A549 (cell line): ENCODE data around the gene PIP5K1B. TPM values are rescaled to one million over a fixed set of nuclear protein-coding genes. Genes with fewer than 3 reads are reported as not detected.

Experiments used
- ATAC-seq, 2 experiments: fragments of 200-7000 bp in 1 of 2; fragments of >200 bp in 1 of 2; cut with Nextera tagmentation in 1 of 2; cut with Tn5 transposase in 1 of 2; 3 replicates each; pipeline versions ENCODE4 v1.8.0 to v1.9.1; 2018 to 2020; ENCODE audit warnings: mild to moderate bottlenecking in 1 of 2, moderate library complexity in 1 of 2
- CTCF ChIA-PET: fragments of 300-600 bp; sonication (Branson Sonifier 250); formaldehyde crosslinking; extraction: SDS; loops from one replicate; lab custom pipeline; 2021; ENCODE audit warnings: antibody characterized with exemption, inconsistent platforms; lab: Yijun Ruan, JAX
- POLR2A ChIA-PET: fragments of 350-600 bp; formaldehyde crosslinking; extraction: SDS; loops from one replicate; lab custom pipeline; 2021; ENCODE audit warnings: antibody characterized with exemption, inconsistent platforms; lab: Yijun Ruan, JAX
- DNase-seq, 2 experiments: peaks; one replicate each; pipeline versions ENCODE4 v3.0.0 to v3.0.0-alpha.2; 2011 to 2016; ENCODE audit warnings: low read depth in 1 of 2, low spot score in 1 of 2
- FAIRE-seq: peaks from 2 replicates; lab custom pipeline; 2011; peaks lifted over from hg19 to GRCh38; lab: Jason Lieb, UNC
- H3K27ac ChIP-seq, 2 experiments: fragments of >200 bp; sonication (Bioruptor Twin); formaldehyde crosslinking; 3 replicates each; pipeline ENCODE4 v1.5.1; 2016 to 2017
- H3K4me1 ChIP-seq: fragments of >200 bp; sonication (Bioruptor Twin); formaldehyde crosslinking; 3 replicates; pipeline ENCODE4 v1.6.1; 2016
- H3K4me2 ChIP-seq: fragments of >200 bp; sonication (Bioruptor Twin); formaldehyde crosslinking; 3 replicates; pipeline ENCODE4 v1.6.1; 2016
- H3K4me3 ChIP-seq: fragments of >200 bp; sonication (Bioruptor Twin); formaldehyde crosslinking; 3 replicates; pipeline ENCODE4 v1.5.1; 2016
- H3K9me3 ChIP-seq: fragments of >200 bp; sonication (Bioruptor Twin); formaldehyde crosslinking; 3 replicates; pipeline ENCODE4 v1.6.1; 2016
- ATOH8 ChIP-seq: fragments of 250-450 bp; sonication (Bioruptor Pico); IDR thresholded peaks from 2 replicates; pipeline ENCODE4 v1.5.0; 2020; ENCODE audit warnings: low read depth, mild to moderate bottlenecking, moderate library complexity
- CBX8 ChIP-seq: fragments of 200-600 bp; sonication (generic); IDR thresholded peaks from 2 replicates; pipeline ENCODE4 v1.6.1; 2016
- CEBPB ChIP-seq, 2 experiments: fragments of >200 bp in 1 of 2; sonication (Bioruptor Twin) in 1 of 2; formaldehyde crosslinking in 1 of 2; IDR thresholded peaks; 2 replicates each; pipeline ENCODE4 v1.6.1; 2012 to 2016
- CHD2 ChIP-seq: fragments of 150-350 bp; IDR thresholded peaks from 2 replicates; pipeline ENCODE4 v1.6.1; 2014; ENCODE audit warnings: low read length; ENCODE audit not compliant: partially characterized antibody
- CHD4 ChIP-seq: fragments of 200-600 bp; sonication (generic); IDR thresholded peaks from 2 replicates; pipeline ENCODE4 v1.6.1; 2016; ENCODE audit warnings: antibody characterized with exemption, mild to moderate bottlenecking, borderline replicate concordance
- E2F6 ChIP-seq: IDR thresholded peaks from 2 replicates; pipeline ENCODE4 v1.6.1; 2012; ENCODE audit warnings: low read depth, borderline replicate concordance
- EHF ChIP-seq: fragments of 250-450 bp; sonication (Bioruptor Pico); IDR thresholded peaks from 2 replicates; pipeline ENCODE4 v1.5.0; 2020; ENCODE audit warnings: mild to moderate bottlenecking
- EHMT2 ChIP-seq: fragments of 200-600 bp; sonication (generic); IDR thresholded peaks from 2 replicates; pipeline ENCODE4 v1.6.1; 2016; ENCODE audit warnings: antibody characterized with exemption, low read depth, mild to moderate bottlenecking, moderate library complexity
- FOXS1 ChIP-seq: fragments of 250-450 bp; sonication (Bioruptor Pico); IDR thresholded peaks from 2 replicates; pipeline ENCODE4 v1.5.0; 2020; ENCODE audit warnings: mild to moderate bottlenecking, moderate library complexity
- HDAC2 ChIP-seq: fragments of 200-600 bp; sonication (generic); IDR thresholded peaks from 2 replicates; pipeline ENCODE4 v1.6.1; 2016
- HES2 ChIP-seq: fragments of >200 bp; sonication (Bioruptor Twin); formaldehyde crosslinking; IDR thresholded peaks from 2 replicates; pipeline ENCODE4 v1.6.1; 2016
- HEYL ChIP-seq: fragments of 250-450 bp; sonication (Bioruptor Pico); IDR thresholded peaks from 2 replicates; pipeline ENCODE4 v1.8.0; 2021; ENCODE audit warnings: mild to moderate bottlenecking, moderate library complexity
- JUNB ChIP-seq: fragments of >200 bp; sonication (Bioruptor Twin); formaldehyde crosslinking; IDR thresholded peaks from 2 replicates; pipeline ENCODE4 v1.6.1; 2016
- KDM1A ChIP-seq: fragments of 200-600 bp; sonication (generic); IDR thresholded peaks from 2 replicates; pipeline ENCODE4 v1.6.1; 2016; ENCODE audit warnings: low read depth, mild to moderate bottlenecking
- MAFK ChIP-seq: fragments of 450-650 bp; IDR thresholded peaks from 2 replicates; pipeline ENCODE4 v1.6.1; 2014; ENCODE audit not compliant: partially characterized antibody
- MAX ChIP-seq: IDR thresholded peaks from 2 replicates; pipeline ENCODE4 v1.6.1; 2012
- MAZ ChIP-seq: fragments of 150-350 bp; IDR thresholded peaks from 2 replicates; pipeline ENCODE4 v1.6.1; 2014; ENCODE audit warnings: antibody characterized with exemption, low read depth, low read length, borderline replicate concordance
- MYC ChIP-seq: IDR thresholded peaks from 2 replicates; pipeline ENCODE4 v1.6.1; 2012; ENCODE audit warnings: mild to moderate bottlenecking, inconsistent platforms, low read length, improper control_type of control experiment, borderline replicate concordance
- NFE2L2 ChIP-seq: fragments of 150-350 bp; conservative IDR thresholded peaks from 2 replicates; pipeline ENCODE4 v1.6.1; 2014; ENCODE audit warnings: low read length
- NPAS2 ChIP-seq: fragments of 250-450 bp; sonication (Bioruptor Pico); IDR thresholded peaks from 2 replicates; pipeline ENCODE4 v1.8.0; 2022; ENCODE audit warnings: mild to moderate bottlenecking, moderate library complexity, borderline replicate concordance
- PHF8 ChIP-seq: fragments of 200-600 bp; sonication (generic); IDR thresholded peaks from 2 replicates; pipeline ENCODE4 v1.6.1; 2016; ENCODE audit warnings: low read depth, mild to moderate bottlenecking, antibody characterized with exemption, moderate library complexity, borderline replicate concordance
- POLR2A ChIP-seq: IDR thresholded peaks from 2 replicates; pipeline ENCODE4 v1.6.1; 2012; ENCODE audit warnings: mild to moderate bottlenecking, low read length
- RAD21 ChIP-seq, 2 experiments: fragments of >200 bp in 1 of 2; sonication (Bioruptor Twin) in 1 of 2; formaldehyde crosslinking in 1 of 2; IDR thresholded peaks in 1 of 2; conservative IDR thresholded peaks in 1 of 2; 2 replicates in 1 of 2; 3 replicates in 1 of 2; pipeline ENCODE4 v1.6.1; 2012 to 2018; ENCODE audit warnings: inconsistent platforms in 1 of 2
- RARB ChIP-seq: fragments of 250-450 bp; sonication (Bioruptor Pico); IDR thresholded peaks from 2 replicates; pipeline ENCODE4 v1.8.0; 2021; ENCODE audit warnings: mild to moderate bottlenecking, moderate library complexity
- RCOR1 ChIP-seq: fragments of 150-350 bp; IDR thresholded peaks from 2 replicates; pipeline ENCODE4 v1.6.1; 2014; ENCODE audit warnings: antibody characterized with exemption, low read length, low read depth
- REST ChIP-seq: fragments of 200-600 bp; sonication (generic); IDR thresholded peaks from 2 replicates; pipeline ENCODE4 v1.6.1; 2016; ENCODE audit warnings: antibody characterized with exemption, mild to moderate bottlenecking, moderate library complexity
- SREBF2 ChIP-seq: fragments of 450-650 bp; IDR thresholded peaks from 2 replicates; pipeline ENCODE4 v1.6.1; 2014; ENCODE audit warnings: mild to moderate bottlenecking, moderate library complexity
- TFCP2L1 ChIP-seq: fragments of 250-450 bp; sonication (Bioruptor Pico); IDR thresholded peaks from 2 replicates; pipeline ENCODE4 v1.5.0; 2021; ENCODE audit warnings: mild to moderate bottlenecking
- TP53 ChIP-seq: fragments of 250-450 bp; sonication (Bioruptor Pico); IDR thresholded peaks from 2 replicates; pipeline ENCODE4 v1.5.0; 2021; ENCODE audit warnings: mild to moderate bottlenecking, moderate library complexity
- USF2 ChIP-seq: fragments of 450-650 bp; IDR thresholded peaks from 2 replicates; pipeline ENCODE4 v1.6.1; 2014; ENCODE audit warnings: antibody characterized with exemption
- ZC3H11A ChIP-seq: fragments of 450-650 bp; IDR thresholded peaks from 2 replicates; pipeline ENCODE4 v1.6.1; 2014; ENCODE audit warnings: antibody characterized with exemption, mild to moderate bottlenecking
- ZSCAN20 ChIP-seq: fragments of 250-450 bp; sonication (Bioruptor Pico); IDR thresholded peaks from 2 replicates; pipeline ENCODE4 v1.8.0; 2022; ENCODE audit warnings: mild to moderate bottlenecking, moderate library complexity
- WGBS: methylation state at CpG from one replicate; pipeline ENCODE4 v1.1.6; 2017; ENCODE audit errors: missing lambda C conversion rate; 5-methylcytosine and 5-hydroxymethylcytosine counted together
- polyA plus RNA-seq, 4 experiments: library from polyadenylated mRNA; depleted of rRNA in 3 of 4; stranded (reverse); fragments of >200 nt; fragmentation: RNase III in 1 of 4; extraction: RNeasy Plus Mini Kit Qiagen cat#74134 plus additional on column Dnase treatment in 1 of 4; gene quantifications; 2 replicates in 3 of 4; 3 replicates in 1 of 4; pipeline ENCODE4 v1.2.3, GENCODE V29; 2011 to 2017

Gene PIP5K1B
- polyA plus RNA-seq, 2 of the 4 experiments (the other 2 are of a cell fraction) = not detected

GRCh38 chr9:68873179-68873578 is 168.1 kb downstream of the PIP5K1B start:
- FAIRE-seq = no peak
- no peak overlapping the region for H3K4me3 ChIP-seq
- WGBS = 63% methylated on average over 6 of the region's 6 CpGs

GRCh38 chr9:68876273-68876672 is 171.2 kb downstream of the PIP5K1B start:
- DNase-seq = no peak
- ChIA-PET POLR2A (no interaction called here), CTCF (interaction anchor here (0.6 kb wide), 1 partner anchor 1772 kb away, joined by 3 read pairs; no protein-coding TSS in a partner anchor)
- Histone ChIP-seq H3K4me2 (no peak overlapping the region), H3K27ac (no peak overlapping the region), H3K4me3 (no peak overlapping the region), H3K9me3 (no peaks in the 10 kb centered on the region), H3K4me1 (no peaks in the 10 kb centered on the region)
- no peak for ATAC-seq
- FAIRE-seq = no peak
- TF ChIP-seq NPAS2 (CRISPR knock-in tag) (no peak), EHF (CRISPR knock-in tag) (no peak), RARB (CRISPR knock-in tag) (no peak), CHD4 (no peak), CEBPB (IDR thresholded peaks at IDR 0.05) (no peak), MAX (no peak), RCOR1 (no peak), TFCP2L1 (CRISPR knock-in tag) (no peak), MYC (no peak), NFE2L2 (no peak), MAZ (no peak), REST (no peak), ZC3H11A (no peak), HES2 (no peak), PHF8 (no peak), HDAC2 (no peak), RAD21 (conservative IDR thresholded peaks at IDR 0.05 in 1 of 2, IDR thresholded peaks at IDR 0.05 in 1 of 2) (no peak), MAFK (no peak)
- 15% methylated on average over 5 of the region's 5 CpGs for WGBS

More at GRCh38 chr9:68873179-68873578, 168.1 kb downstream of the PIP5K1B start:
- ChIA-PET CTCF (no interaction called here), POLR2A (no interaction called here)
- Histone ChIP-seq H3K9me3 (no peaks in the 10 kb centered on the region), H3K4me2 (no peak overlapping the region), H3K27ac (no peak overlapping the region), H3K4me1 (no peaks in the 10 kb centered on the region)
- ATAC-seq (no peak), DNase-seq (no peak)
- TF ChIP-seq KDM1A (no peak), ZSCAN20 (no peak), FOXS1 (CRISPR knock-in tag) (no peak), TP53 (CRISPR knock-in tag) (no peak), USF2 (no peak), ZC3H11A (no peak), E2F6 (no peak), TFCP2L1 (CRISPR knock-in tag) (no peak), EHMT2 (no peak), JUNB (no peak), CHD2 (no peak), CBX8 (no peak), ATOH8 (no peak), POLR2A (no peak), SREBF2 (no peak), HEYL (no peak)
